HepG2 (cell line): ENCODE data around the gene SLC13A3. TPM values are rescaled to one million over a fixed set of nuclear protein-coding genes. Genes with fewer than 3 reads are reported as not detected.

Experiments used
- AHDC1 ChIP-seq: sonication (generic); formaldehyde crosslinking; IDR thresholded peaks from 2 replicates; pipeline ENCODE4 v1.5.1; 2020; ENCODE audit warnings: mild to moderate bottlenecking, missing genetic modification reagents, borderline replicate concordance
- ARNTL ChIP-seq: sonication (generic); formaldehyde crosslinking; IDR thresholded peaks from 2 replicates; pipeline ENCODE4 v1.4.0; 2020; ENCODE audit warnings: mild to moderate bottlenecking, missing genetic modification reagents
- ATF3 ChIP-seq: sonication (generic); formaldehyde crosslinking; IDR thresholded peaks from 2 replicates; pipeline ENCODE4 v1.4.0; 2020; ENCODE audit warnings: missing genetic modification reagents
- BCL6 ChIP-seq: IDR thresholded peaks from 2 replicates; pipeline ENCODE4 v1.6.1; 2016; ENCODE audit warnings: missing genetic modification reagents, missing compliant biosample characterization
- FOXK2 ChIP-seq: fragments of 450-650 bp; IDR thresholded peaks from 2 replicates; pipeline ENCODE4 v1.6.1; 2016
- GPBP1L1 ChIP-seq: sonication (generic); formaldehyde crosslinking; IDR thresholded peaks from 2 replicates; pipeline ENCODE4 v1.5.0; 2020; ENCODE audit warnings: mild to moderate bottlenecking, missing genetic modification reagents
- HOXA7 ChIP-seq: sonication (generic); formaldehyde crosslinking; IDR thresholded peaks from 2 replicates; pipeline ENCODE4 v1.8.1; 2022; ENCODE audit warnings: mild to moderate bottlenecking, missing genetic modification reagents, moderate library complexity
- IKZF1 ChIP-seq: fragments of 450-650 bp; IDR thresholded peaks from 2 replicates; pipeline ENCODE4 v1.7.1; 2016
- MATR3 ChIP-seq: sonication (generic); formaldehyde crosslinking; IDR thresholded peaks from 2 replicates; pipeline ENCODE4 v1.4.0; 2020; ENCODE audit warnings: missing genetic modification reagents
- MZF1 ChIP-seq: sonication (generic); formaldehyde crosslinking; IDR thresholded peaks from 2 replicates; pipeline ENCODE4 v1.8.1; 2023; ENCODE audit warnings: mild to moderate bottlenecking, missing genetic modification reagents, borderline replicate concordance
- SALL2 ChIP-seq: sonication (generic); formaldehyde crosslinking; IDR thresholded peaks from 2 replicates; pipeline ENCODE4 v1.8.1; 2023; ENCODE audit warnings: mild to moderate bottlenecking, missing genetic modification reagents, inconsistent platforms
- SIN3A ChIP-seq: IDR thresholded peaks from 2 replicates; pipeline ENCODE4 v1.6.1; 2011; ENCODE audit warnings: low read depth, mild to moderate bottlenecking, control low read depth, low read length, borderline replicate concordance
- SP4 ChIP-seq: sonication (generic); formaldehyde crosslinking; IDR thresholded peaks from 2 replicates; pipeline ENCODE4 v1.8.1; 2023; ENCODE audit warnings: mild to moderate bottlenecking, missing genetic modification reagents
- TGIF2 ChIP-seq: IDR thresholded peaks from 2 replicates; pipeline ENCODE4 v1.6.1; 2016; ENCODE audit warnings: control low read depth, missing compliant biosample characterization
- USF2 ChIP-seq, 2 experiments: sonication (generic) in 1 of 2; formaldehyde crosslinking in 1 of 2; IDR thresholded peaks; 2 replicates each; pipeline versions ENCODE4 v1.5.1 to v1.6.1; 2011 to 2020; ENCODE audit warnings: borderline replicate concordance in 1 of 2, low read depth in 1 of 2, low read length in 1 of 2, mild to moderate bottlenecking in 1 of 2, missing genetic modification reagents in 1 of 2, moderate library complexity in 1 of 2
- XRCC5 ChIP-seq: fragments of 200-400 bp; formaldehyde crosslinking; optimal IDR thresholded peaks from 2 replicates; pipeline ENCODE3; 2017; ENCODE audit warnings: mild to moderate bottlenecking, low read length
- ZC3H13 ChIP-seq: sonication (generic); formaldehyde crosslinking; IDR thresholded peaks from 2 replicates; pipeline ENCODE4 v1.8.1; 2023; ENCODE audit warnings: mild to moderate bottlenecking, missing genetic modification reagents, moderate library complexity
- ZFYVE20 ChIP-seq: sonication (generic); formaldehyde crosslinking; IDR thresholded peaks from 2 replicates; pipeline ENCODE4 v1.8.0; 2023; ENCODE audit warnings: low read depth, mild to moderate bottlenecking, moderate library complexity, missing genetic modification reagents, borderline replicate concordance
- ZNF12 ChIP-seq: sonication (generic); formaldehyde crosslinking; IDR thresholded peaks from 2 replicates; pipeline ENCODE4 v1.5.0; 2020; ENCODE audit warnings: missing genetic modification reagents
- ZNF326 ChIP-seq: sonication (generic); formaldehyde crosslinking; IDR thresholded peaks from 2 replicates; pipeline ENCODE4 v1.4.0; 2020; ENCODE audit warnings: missing genetic modification reagents, borderline replicate concordance
- polyA plus RNA-seq, 8 experiments: library from polyadenylated mRNA; depleted of rRNA in 3 of 8; stranded (reverse) in 7 of 8; unstranded in 1 of 8; fragments of >200 nt; fragmentation: Illumina TruSeq in 4 of 8; extraction: Trizol in 4 of 8; gene quantifications; 2 replicates each; pipeline versions ENCODE4 v1.2.1 to v1.2.3, GENCODE V29; 2011 to 2016; ENCODE audit warnings: low read depth in 4 of 8, missing spikeins in 1 of 8, mixed read lengths in 1 of 8; ENCODE audit not compliant: insufficient read depth in 1 of 8
- total RNA-seq, 5 experiments: library from RNA; depleted of rRNA; stranded (reverse); fragments of >200 nt; fragmentation: Illumina TruSeq; extraction: Trizol; gene quantifications; 2 replicates each; pipeline ENCODE4 v1.2.3, GENCODE V29; 2016; ENCODE audit warnings: low read depth in 1 of 5

SLC13A3 gene
- total and polyA plus RNA-seq, 2 of the 13 experiments (the other 11 are each of a cell fraction or from before 2014, with no cell fraction given): 66.5 to 76.0 TPM

- TF ChIP-seq AHDC1 (CRISPR knock-in tag): no peak
- no peak; the same call in none of the 2 replicates for TF ChIP-seq TGIF2 (CRISPR knock-in tag)
- TF ChIP-seq SALL2 (CRISPR knock-in tag): no peak
- no peak for TF ChIP-seq GPBP1L1
- no peak for TF ChIP-seq ZNF326 (CRISPR knock-in tag)
- no peak; the same call in 1 of the 2 replicates for TF ChIP-seq ARNTL (CRISPR knock-in tag)
- no peak for TF ChIP-seq ZFYVE20 (CRISPR knock-in tag)
- no peak for TF ChIP-seq BCL6 (CRISPR knock-in tag)
- no peak for TF ChIP-seq XRCC5
- no peak for TF ChIP-seq MATR3 (CRISPR knock-in tag)
- no peak for TF ChIP-seq ZNF12 (CRISPR knock-in tag)
- TF ChIP-seq ZC3H13 (CRISPR knock-in tag): no peak; the same call in 1 of the 2 replicates
- TF ChIP-seq SIN3A: no peak
- TF ChIP-seq MZF1 (CRISPR knock-in tag): no peak
- no peak for TF ChIP-seq ATF3 (CRISPR knock-in tag)
- TF ChIP-seq IKZF1: no peak
- no peak for TF ChIP-seq FOXK2
- 0 out of 2 replicates have a peak, but pooled peaks have one; percentile 28 for TF ChIP-seq HOXA7 (CRISPR knock-in tag)
- TF ChIP-seq SP4: no peak; the same call in 1 of the 2 replicates
- no peak for TF ChIP-seq USF2 (IDR thresholded peaks at IDR 0.05; ENCODE audit: low read depth, low read length)
- TF ChIP-seq USF2 (CRISPR knock-in tag; IDR thresholded peaks at IDR 0.05; ENCODE audit: borderline replicate concordance): no peak; the same call in 1 of the 2 replicates
Measured at GRCh38 chr20:46688151-46689081, 37.2 kb upstream of the SLC13A3 start (continued).
